Measurements from ENCODE around the gene FHAD1. TPM values are rescaled to one million over a fixed set of nuclear protein-coding genes. Genes with fewer than 3 reads are reported as not detected.
A peak's percentile ranks its signal among the peaks of the same experiment; 100 is the strongest.

FHAD1 gene
- total and polyA plus RNA-seq, 9 of the 15 experiments (the other 6 are each of a cell fraction or from before 2014, with no cell fraction given): 0.32 to 2.1 (median 1.5) TPM; not detected in 1

DNA sequence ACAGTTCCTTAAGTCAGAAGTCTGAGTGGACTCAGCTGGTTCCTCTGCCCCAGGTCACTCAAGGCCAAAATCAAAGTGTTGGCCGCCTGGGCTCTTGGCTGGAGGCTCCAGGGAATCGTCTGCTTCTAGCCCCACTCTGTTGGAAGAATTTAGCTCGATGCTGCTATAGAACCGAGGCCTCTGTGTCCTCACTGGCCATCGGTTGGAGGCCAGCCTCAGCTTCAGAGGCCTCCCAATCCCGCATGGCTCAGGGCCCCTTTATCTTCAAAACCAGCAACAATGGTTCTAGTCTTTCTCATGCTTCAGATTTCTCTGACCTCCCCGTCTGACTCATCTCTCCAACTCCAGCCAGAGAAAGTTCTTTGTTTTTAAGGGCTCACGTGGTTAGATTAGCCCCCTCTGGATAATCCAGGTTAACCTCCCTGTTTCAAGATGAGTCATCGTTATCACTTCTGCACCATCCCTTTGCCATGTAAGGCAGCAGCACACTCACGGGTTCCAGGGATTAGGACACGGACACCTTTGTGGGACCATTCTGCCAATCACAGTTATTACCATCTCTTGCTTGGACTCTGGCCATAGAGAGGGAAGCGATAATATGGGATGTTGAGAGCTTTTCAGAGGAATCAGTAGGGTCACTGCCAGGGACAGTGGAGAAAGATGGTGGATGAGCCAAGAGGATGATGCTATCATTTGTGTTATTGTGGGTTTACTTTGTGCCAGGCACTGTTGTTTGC, 13.6 kb downstream of the FHAD1 start (continued):
- TF ChIP-seq CCNT2 (IDR thresholded peaks at IDR 0.05; ENCODE audit: borderline replicate concordance, extremely low read depth, insufficient read length, low read depth, low read length): no peak
- no peak; the same call in 1 of the 2 replicates for TF ChIP-seq ELF4 (CRISPR knock-in tag; IDR thresholded peaks at IDR 0.05)
- TF ChIP-seq, protein P1, sequence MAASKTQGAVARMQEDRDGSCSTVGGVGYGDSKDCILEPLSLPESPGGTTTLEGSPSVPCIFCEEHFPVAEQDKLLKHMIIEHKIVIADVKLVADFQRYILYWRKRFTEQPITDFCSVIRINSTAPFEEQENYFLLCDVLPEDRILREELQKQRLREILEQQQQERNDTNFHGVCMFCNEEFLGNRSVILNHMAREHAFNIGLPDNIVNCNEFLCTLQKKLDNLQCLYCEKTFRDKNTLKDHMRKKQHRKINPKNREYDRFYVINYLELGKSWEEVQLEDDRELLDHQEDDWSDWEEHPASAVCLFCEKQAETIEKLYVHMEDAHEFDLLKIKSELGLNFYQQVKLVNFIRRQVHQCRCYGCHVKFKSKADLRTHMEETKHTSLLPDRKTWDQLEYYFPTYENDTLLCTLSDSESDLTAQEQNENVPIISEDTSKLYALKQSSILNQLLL (CRISPR knock-in tag; IDR thresholded peaks at IDR 0.05; ENCODE audit: borderline replicate concordance): no peak
- no peak for TF ChIP-seq EWSR1 (IDR thresholded peaks at IDR 0.05; ENCODE audit: borderline replicate concordance, low read depth, partially characterized antibody)
- TF ChIP-seq, protein P2, sequence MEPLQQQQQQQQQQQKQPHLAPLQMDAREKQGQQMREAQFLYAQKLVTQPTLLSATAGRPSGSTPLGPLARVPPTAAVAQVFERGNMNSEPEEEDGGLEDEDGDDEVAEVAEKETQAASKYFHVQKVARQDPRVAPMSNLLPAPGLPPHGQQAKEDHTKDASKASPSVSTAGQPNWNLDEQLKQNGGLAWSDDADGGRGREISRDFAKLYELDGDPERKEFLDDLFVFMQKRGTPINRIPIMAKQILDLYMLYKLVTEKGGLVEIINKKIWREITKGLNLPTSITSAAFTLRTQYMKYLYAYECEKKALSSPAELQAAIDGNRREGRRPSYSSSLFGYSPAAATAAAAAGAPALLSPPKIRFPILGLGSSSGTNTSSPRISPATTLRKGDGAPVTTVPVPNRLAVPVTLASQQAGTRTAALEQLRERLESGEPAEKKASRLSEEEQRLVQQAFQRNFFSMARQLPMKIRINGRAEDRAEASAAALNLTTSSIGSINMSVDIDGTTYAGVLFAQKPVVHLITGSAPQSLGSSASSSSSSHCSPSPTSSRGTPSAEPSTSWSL (CRISPR knock-in tag; IDR thresholded peaks at IDR 0.05; ENCODE audit: borderline replicate concordance): no peak
- TF ChIP-seq MYNN (IDR thresholded peaks at IDR 0.05): no peak
- no peak for TF ChIP-seq MYNN (CRISPR knock-in tag; IDR thresholded peaks at IDR 0.05)
- peak; percentile 72; the same call in 1 of the 2 replicates for TF ChIP-seq KAT7 (CRISPR knock-in tag; IDR thresholded peaks at IDR 0.05; ENCODE audit: borderline replicate concordance)
- TF ChIP-seq, protein P3, sequence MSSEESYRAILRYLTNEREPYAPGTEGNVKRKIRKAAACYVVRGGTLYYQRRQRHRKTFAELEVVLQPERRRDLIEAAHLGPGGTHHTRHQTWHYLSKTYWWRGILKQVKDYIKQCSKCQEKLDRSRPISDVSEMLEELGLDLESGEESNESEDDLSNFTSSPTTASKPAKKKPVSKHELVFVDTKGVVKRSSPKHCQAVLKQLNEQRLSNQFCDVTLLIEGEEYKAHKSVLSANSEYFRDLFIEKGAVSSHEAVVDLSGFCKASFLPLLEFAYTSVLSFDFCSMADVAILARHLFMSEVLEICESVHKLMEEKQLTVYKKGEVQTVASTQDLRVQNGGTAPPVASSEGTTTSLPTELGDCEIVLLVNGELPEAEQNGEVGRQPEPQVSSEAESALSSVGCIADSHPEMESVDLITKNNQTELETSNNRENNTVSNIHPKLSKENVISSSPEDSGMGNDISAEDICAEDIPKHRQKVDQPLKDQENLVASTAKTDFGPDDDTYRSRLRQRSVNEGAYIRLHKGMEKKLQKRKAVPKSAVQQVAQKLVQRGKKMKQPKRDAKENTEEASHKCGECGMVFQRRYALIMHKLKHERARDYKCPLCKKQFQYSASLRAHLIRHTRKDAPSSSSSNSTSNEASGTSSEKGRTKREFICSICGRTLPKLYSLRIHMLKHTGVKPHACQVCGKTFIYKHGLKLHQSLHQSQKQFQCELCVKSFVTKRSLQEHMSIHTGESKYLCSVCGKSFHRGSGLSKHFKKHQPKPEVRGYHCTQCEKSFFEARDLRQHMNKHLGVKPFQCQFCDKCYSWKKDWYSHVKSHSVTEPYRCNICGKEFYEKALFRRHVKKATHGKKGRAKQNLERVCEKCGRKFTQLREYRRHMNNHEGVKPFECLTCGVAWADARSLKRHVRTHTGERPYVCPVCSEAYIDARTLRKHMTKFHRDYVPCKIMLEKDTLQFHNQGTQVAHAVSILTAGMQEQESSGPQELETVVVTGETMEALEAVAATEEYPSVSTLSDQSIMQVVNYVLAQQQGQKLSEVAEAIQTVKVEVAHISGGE (CRISPR knock-in tag; IDR thresholded peaks at IDR 0.05): no peak
- TF ChIP-seq HSF4 (CRISPR knock-in tag; IDR thresholded peaks at IDR 0.05; ENCODE audit: borderline replicate concordance): no peak
- TF ChIP-seq ZNF324 (CRISPR knock-in tag; IDR thresholded peaks at IDR 0.05): no peak
- peak; percentile 98 for TF ChIP-seq JUND (IDR thresholded peaks at IDR 0.05; ENCODE audit: borderline replicate concordance, low read depth, low read length)
- peak; percentile 99 for TF ChIP-seq JUND (tag; IDR thresholded peaks at IDR 0.05; ENCODE audit: borderline replicate concordance, low read depth, low read length)
- TF ChIP-seq, protein P4, sequence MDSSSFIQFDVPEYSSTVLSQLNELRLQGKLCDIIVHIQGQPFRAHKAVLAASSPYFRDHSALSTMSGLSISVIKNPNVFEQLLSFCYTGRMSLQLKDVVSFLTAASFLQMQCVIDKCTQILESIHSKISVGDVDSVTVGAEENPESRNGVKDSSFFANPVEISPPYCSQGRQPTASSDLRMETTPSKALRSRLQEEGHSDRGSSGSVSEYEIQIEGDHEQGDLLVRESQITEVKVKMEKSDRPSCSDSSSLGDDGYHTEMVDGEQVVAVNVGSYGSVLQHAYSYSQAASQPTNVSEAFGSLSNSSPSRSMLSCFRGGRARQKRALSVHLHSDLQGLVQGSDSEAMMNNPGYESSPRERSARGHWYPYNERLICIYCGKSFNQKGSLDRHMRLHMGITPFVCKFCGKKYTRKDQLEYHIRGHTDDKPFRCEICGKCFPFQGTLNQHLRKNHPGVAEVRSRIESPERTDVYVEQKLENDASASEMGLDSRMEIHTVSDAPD (CRISPR knock-in tag; IDR thresholded peaks at IDR 0.05): no peak
- TF ChIP-seq ZNF165 (CRISPR knock-in tag; IDR thresholded peaks at IDR 0.05; ENCODE audit: borderline replicate concordance): no peak
- no peak for TF ChIP-seq GATAD2B (IDR thresholded peaks at IDR 0.05; ENCODE audit: borderline replicate concordance)
- TF ChIP-seq ZNF217 (CRISPR knock-in tag; IDR thresholded peaks at IDR 0.05): no peak
- no peak for TF ChIP-seq TCF7L2 (IDR thresholded peaks at IDR 0.05; ENCODE audit: low read depth, low read length)

All from K562 (cell line).